HEK293T (cell line): ENCODE data around the gene FILIP1.

Experiments
- BHLHE40 ChIP-seq: fragments of 450-650 bp; IDR thresholded peaks from 2 replicates; pipeline ENCODE4 v1.6.1; 2016; ENCODE audit warnings: mild to moderate bottlenecking, moderate library complexity, borderline replicate concordance
- CTBP1 ChIP-seq: fragments of 450-650 bp; IDR thresholded peaks from 2 replicates; pipeline ENCODE4 v1.6.1; 2016; ENCODE audit warnings: borderline replicate concordance
- ELF4 ChIP-seq: fragments of 450-650 bp; IDR thresholded peaks from 2 replicates; pipeline ENCODE4 v1.6.1; 2017; ENCODE audit warnings: antibody characterized with exemption
- FOXA1 ChIP-seq: fragments of 450-650 bp; IDR thresholded peaks from 2 replicates; pipeline ENCODE4 v1.6.1; 2016; ENCODE audit warnings: mild to moderate bottlenecking
- FOXK2 ChIP-seq: fragments of 450-650 bp; IDR thresholded peaks from 2 replicates; pipeline ENCODE4 v1.6.1; 2016; ENCODE audit warnings: mild to moderate bottlenecking
- FOXM1 ChIP-seq: fragments of 450-650 bp; IDR thresholded peaks from 2 replicates; pipeline ENCODE4 v1.6.1; 2017; ENCODE audit warnings: mild to moderate bottlenecking, borderline replicate concordance
- L3MBTL2 ChIP-seq: fragments of 450-650 bp; conservative IDR thresholded peaks from 2 replicates; pipeline ENCODE4 v1.6.1; 2016; ENCODE audit warnings: mild to moderate bottlenecking
- LEF1 ChIP-seq: fragments of 450-650 bp; IDR thresholded peaks from 2 replicates; pipeline ENCODE4 v1.6.1; 2017; ENCODE audit warnings: mild to moderate bottlenecking, borderline replicate concordance
- SP1 ChIP-seq: fragments of 450-650 bp; IDR thresholded peaks from 2 replicates; pipeline ENCODE4 v1.6.1; 2017
- SUZ12 ChIP-seq: fragments of 450-650 bp; IDR thresholded peaks from 2 replicates; pipeline ENCODE4 v1.6.1; 2016; ENCODE audit warnings: mild to moderate bottlenecking
- TARDBP ChIP-seq: fragments of 450-650 bp; IDR thresholded peaks from 2 replicates; pipeline ENCODE4 v1.6.1; 2016
- ZNF384 ChIP-seq: fragments of 450-650 bp; IDR thresholded peaks from 2 replicates; pipeline ENCODE4 v1.6.1; 2016
- TF ChIP-seq, protein P1 (sequence below): fragments of 450-650 bp; IDR thresholded peaks from 2 replicates; pipeline ENCODE4 v1.6.1; 2016

DNA sequence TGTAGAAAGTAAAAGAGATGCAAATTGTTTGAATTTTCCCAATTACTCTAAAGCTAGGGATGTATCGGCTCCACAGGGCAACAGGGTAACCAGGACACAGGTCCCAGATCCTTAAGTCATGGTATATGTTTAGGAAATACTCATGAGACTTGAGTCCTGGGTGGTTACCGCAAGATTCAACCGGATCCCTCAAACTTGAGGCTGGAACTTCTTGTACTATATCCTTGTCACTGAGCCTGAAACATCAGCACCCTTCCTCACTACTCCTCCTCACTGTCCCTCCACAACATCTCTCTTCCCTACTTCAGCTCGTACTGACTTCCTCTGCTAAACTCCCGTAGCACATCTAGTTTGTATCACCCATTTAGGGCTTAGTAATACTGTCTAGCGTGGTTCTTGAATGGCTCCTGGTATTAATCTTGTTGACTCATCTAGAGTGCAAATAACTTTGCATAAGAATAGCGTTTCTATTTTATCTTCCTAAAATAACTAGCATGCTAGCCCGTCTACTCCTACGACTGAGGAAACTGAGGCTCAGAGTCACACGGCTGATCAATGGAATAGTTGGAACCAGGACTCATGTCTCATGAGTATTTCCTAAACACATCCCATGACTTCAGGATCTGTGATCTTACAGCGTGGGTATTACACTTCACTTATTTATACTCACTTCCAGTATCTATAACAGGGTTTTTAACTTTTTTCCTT, 72.1 kb downstream of the FILIP1 start:
- TF ChIP-seq BHLHE40: no peak
- no peak for TF ChIP-seq CTBP1
- TF ChIP-seq FOXM1: no peak
- no peak for TF ChIP-seq SUZ12
- no peak for TF ChIP-seq LEF1
- no peak for TF ChIP-seq TARDBP
- no peak for TF ChIP-seq L3MBTL2
- TF ChIP-seq, protein P1, sequence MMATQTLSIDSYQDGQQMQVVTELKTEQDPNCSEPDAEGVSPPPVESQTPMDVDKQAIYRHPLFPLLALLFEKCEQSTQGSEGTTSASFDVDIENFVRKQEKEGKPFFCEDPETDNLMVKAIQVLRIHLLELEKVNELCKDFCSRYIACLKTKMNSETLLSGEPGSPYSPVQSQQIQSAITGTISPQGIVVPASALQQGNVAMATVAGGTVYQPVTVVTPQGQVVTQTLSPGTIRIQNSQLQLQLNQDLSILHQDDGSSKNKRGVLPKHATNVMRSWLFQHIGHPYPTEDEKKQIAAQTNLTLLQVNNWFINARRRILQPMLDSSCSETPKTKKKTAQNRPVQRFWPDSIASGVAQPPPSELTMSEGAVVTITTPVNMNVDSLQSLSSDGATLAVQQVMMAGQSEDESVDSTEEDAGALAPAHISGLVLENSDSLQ: no peak
- no peak for TF ChIP-seq ZNF384
- no peak for TF ChIP-seq FOXK2
- no peak for TF ChIP-seq FOXA1
- TF ChIP-seq SP1: no peak
- no peak for TF ChIP-seq ELF4
